IMR-90 (cell line): ENCODE results near the gene CREB5.

Experiments
- BHLHE40 ChIP-seq: fragments of 150-350 bp; IDR thresholded peaks from 2 replicates; pipeline ENCODE4 v1.6.1; 2016; ENCODE audit warnings: mild to moderate bottlenecking, low read depth, low read length
- CEBPB ChIP-seq: IDR thresholded peaks from 2 replicates; pipeline ENCODE4 v1.6.1; 2012; ENCODE audit warnings: low read depth, low read length, improper control_type of control experiment
- CTCF ChIP-seq: conservative IDR thresholded peaks from 2 replicates; pipeline ENCODE4 v1.5.1; 2012; ENCODE audit warnings: mild to moderate bottlenecking, low read depth, low read length, improper control_type of control experiment
- ELK1 ChIP-seq: fragments of 150-350 bp; IDR thresholded peaks from 2 replicates; pipeline ENCODE4 v1.6.1; 2016; ENCODE audit warnings: low read depth, mild to moderate bottlenecking, low read length, moderate library complexity, borderline replicate concordance
- FOS ChIP-seq: fragments of 150-350 bp; IDR thresholded peaks from 2 replicates; pipeline ENCODE4 v1.6.1; 2016; ENCODE audit warnings: low read depth, low read length
- MAFK ChIP-seq: IDR thresholded peaks from 2 replicates; pipeline ENCODE4 v1.6.1; 2012; ENCODE audit warnings: low read depth, low read length, improper control_type of control experiment
- MAZ ChIP-seq: IDR thresholded peaks from 2 replicates; pipeline ENCODE4 v1.6.1; 2012; ENCODE audit warnings: low read depth, mild to moderate bottlenecking, low read length, improper control_type of control experiment, moderate library complexity, borderline replicate concordance
- POLR2A ChIP-seq: IDR thresholded peaks from 2 replicates; pipeline ENCODE4 v1.6.1; 2012; ENCODE audit warnings: mild to moderate bottlenecking, low read depth, low read length
- RAD21 ChIP-seq: IDR thresholded peaks from 2 replicates; pipeline ENCODE4 v1.6.1; 2012; ENCODE audit warnings: low read length, improper control_type of control experiment
- RCOR1 ChIP-seq: IDR thresholded peaks from 2 replicates; pipeline ENCODE4 v1.6.1; 2012; ENCODE audit warnings: mild to moderate bottlenecking, low read length, improper control_type of control experiment; ENCODE audit not compliant: insufficient replicate concordance
- RFX5 ChIP-seq: IDR thresholded peaks from 2 replicates; pipeline ENCODE4 v1.8.0; 2012; ENCODE audit warnings: low read depth, mild to moderate bottlenecking, low read length, moderate library complexity
- SMC3 ChIP-seq: fragments of 150-350 bp; IDR thresholded peaks from 2 replicates; pipeline ENCODE4 v1.6.1; 2016; ENCODE audit warnings: low read depth, mild to moderate bottlenecking, antibody characterized with exemption, low read length, moderate library complexity

GRCh38 chr7:28505014-28505413 lies 92.7 kb downstream of the CREB5 start:
- TF ChIP-seq SMC3 = no peak
- no peak for TF ChIP-seq FOS
- no peak for TF ChIP-seq CTCF
- no peak for TF ChIP-seq POLR2A
- TF ChIP-seq MAZ = no peak
- TF ChIP-seq ELK1 = no peak
- TF ChIP-seq BHLHE40 = no peak
- TF ChIP-seq RFX5 = no peak
- TF ChIP-seq RCOR1 = no peak
- no peak for TF ChIP-seq RAD21
- TF ChIP-seq MAFK = no peak
- TF ChIP-seq CEBPB = no peak
